ENCODE data around the gene UGT2B28.

DNA sequence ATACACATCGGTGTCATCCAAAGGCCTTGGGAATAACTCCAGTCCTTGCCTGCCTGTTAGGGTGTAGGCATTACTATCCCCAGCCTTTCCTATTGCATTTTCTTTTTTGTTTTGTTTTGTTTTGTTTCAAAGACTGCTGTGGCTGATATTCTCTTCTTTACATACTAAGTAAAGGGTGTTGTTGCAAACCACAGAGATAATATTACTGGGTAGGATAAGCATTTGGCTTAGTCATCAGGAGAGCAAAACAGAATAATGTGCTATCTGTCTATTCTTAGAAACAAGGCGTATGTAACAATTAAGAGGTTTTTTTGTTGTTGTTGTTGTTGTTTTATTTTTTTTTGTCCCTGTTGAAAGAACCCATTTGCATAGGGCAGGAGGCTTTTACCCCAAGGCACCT lies 41.8 kb downstream of the UGT2B28 start:
- TF ChIP-seq, protein P1, sequence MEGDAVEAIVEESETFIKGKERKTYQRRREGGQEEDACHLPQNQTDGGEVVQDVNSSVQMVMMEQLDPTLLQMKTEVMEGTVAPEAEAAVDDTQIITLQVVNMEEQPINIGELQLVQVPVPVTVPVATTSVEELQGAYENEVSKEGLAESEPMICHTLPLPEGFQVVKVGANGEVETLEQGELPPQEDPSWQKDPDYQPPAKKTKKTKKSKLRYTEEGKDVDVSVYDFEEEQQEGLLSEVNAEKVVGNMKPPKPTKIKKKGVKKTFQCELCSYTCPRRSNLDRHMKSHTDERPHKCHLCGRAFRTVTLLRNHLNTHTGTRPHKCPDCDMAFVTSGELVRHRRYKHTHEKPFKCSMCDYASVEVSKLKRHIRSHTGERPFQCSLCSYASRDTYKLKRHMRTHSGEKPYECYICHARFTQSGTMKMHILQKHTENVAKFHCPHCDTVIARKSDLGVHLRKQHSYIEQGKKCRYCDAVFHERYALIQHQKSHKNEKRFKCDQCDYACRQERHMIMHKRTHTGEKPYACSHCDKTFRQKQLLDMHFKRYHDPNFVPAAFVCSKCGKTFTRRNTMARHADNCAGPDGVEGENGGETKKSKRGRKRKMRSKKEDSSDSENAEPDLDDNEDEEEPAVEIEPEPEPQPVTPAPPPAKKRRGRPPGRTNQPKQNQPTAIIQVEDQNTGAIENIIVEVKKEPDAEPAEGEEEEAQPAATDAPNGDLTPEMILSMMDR (conservative IDR thresholded peaks at IDR 0.05): no peak
- TF ChIP-seq ZFX (IDR thresholded peaks at IDR 0.05): no peak
